Spleen (tissue), 7 donors: ENCODE measurements around the gene APBB2.

ENCODE experiments used
- POLR2A ChIP-seq, 3 donors: fragments of 450-650 bp; IDR thresholded peaks; one replicate each; pipeline ENCODE4 v1.5.1; 2017; ENCODE audit warnings: antibody characterized with exemption in 3 of 3, mild to moderate bottlenecking in 1 of 3
- POLR2AphosphoS5 ChIP-seq, 3 donors: sonication (generic); formaldehyde crosslinking; IDR thresholded peaks; one replicate each; pipeline ENCODE4 v1.5.1; 2017; ENCODE audit warnings: antibody characterized with exemption in 3 of 3
- TF ChIP-seq, protein P1 (sequence below), 11 experiments: fragments of 200-600 bp in 7 of 11; fragments of 450-650 bp in 4 of 11; sonication (generic) in 4 of 11; IDR thresholded peaks in 8 of 11; conservative IDR thresholded peaks in 3 of 11; 1 replicate in 7 of 11; 2 replicates in 4 of 11; pipeline versions ENCODE4 v1.4.0 to v1.8.0; 2016 to 2021; ENCODE audit warnings: antibody characterized with exemption in 11 of 11, inconsistent platforms in 4 of 11, mild to moderate bottlenecking in 1 of 11
- donor health status: DM: no; HTN: no; CAD: no; lungs with moderate emphysema.
- donor health status: DM: no; HTN: no; CAD: no.
- donor health status: DM: no; HTN: no; CAD: no.

DNA sequence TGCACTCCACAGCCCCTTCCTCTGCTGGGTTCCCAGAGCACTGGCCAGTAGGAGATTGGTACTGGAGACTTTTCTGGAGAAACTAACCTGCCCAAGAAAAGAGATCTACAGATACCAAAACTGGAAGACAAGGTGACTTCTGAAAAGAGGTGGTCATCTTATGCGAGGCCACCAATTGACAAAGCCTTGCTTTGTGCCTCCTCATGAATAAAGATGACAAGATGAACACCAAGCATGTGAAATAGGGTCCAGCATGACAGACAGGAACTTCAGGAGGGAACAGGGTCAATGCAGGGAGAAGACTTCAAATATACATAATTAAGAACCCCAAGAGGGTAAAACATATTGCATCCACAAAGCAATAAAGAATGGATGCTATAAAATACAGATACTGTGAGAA lies 137.9 kb downstream of the APBB2 start:
- TF ChIP-seq, protein P1, sequence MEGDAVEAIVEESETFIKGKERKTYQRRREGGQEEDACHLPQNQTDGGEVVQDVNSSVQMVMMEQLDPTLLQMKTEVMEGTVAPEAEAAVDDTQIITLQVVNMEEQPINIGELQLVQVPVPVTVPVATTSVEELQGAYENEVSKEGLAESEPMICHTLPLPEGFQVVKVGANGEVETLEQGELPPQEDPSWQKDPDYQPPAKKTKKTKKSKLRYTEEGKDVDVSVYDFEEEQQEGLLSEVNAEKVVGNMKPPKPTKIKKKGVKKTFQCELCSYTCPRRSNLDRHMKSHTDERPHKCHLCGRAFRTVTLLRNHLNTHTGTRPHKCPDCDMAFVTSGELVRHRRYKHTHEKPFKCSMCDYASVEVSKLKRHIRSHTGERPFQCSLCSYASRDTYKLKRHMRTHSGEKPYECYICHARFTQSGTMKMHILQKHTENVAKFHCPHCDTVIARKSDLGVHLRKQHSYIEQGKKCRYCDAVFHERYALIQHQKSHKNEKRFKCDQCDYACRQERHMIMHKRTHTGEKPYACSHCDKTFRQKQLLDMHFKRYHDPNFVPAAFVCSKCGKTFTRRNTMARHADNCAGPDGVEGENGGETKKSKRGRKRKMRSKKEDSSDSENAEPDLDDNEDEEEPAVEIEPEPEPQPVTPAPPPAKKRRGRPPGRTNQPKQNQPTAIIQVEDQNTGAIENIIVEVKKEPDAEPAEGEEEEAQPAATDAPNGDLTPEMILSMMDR (IDR thresholded peaks at IDR 0.05 in 8 of 11, conservative IDR thresholded peaks at IDR 0.05 in 3 of 11) = no peak
- no peak for TF ChIP-seq POLR2A (IDR thresholded peaks at IDR 0.05)
- TF ChIP-seq POLR2AphosphoS5 (IDR thresholded peaks at IDR 0.05) = no peak
